CD4-positive, alpha-beta T cell (primary cell): ENCODE results near the gene INSYN2B. TPM values are rescaled to one million over a fixed set of nuclear protein-coding genes. Genes with fewer than 3 reads are reported as not detected.

Experiments used
- ATAC-seq: fragments of 200-7000 bp; cut with Tn5 transposase; one replicate; pipeline ENCODE4 v1.10.0; 2022; ENCODE audit warnings: mild to moderate bottlenecking; ENCODE audit not compliant: poor library complexity
- CTCF ChIA-PET: fragments of 350-600 bp; sonication (Branson Sonifier 250); formaldehyde crosslinking; loops from one replicate; lab custom pipeline; 2021; ENCODE audit warnings: antibody characterized with exemption, inconsistent platforms; lab: Charles Lee
- POLR2A ChIA-PET: fragments of 350-600 bp; sonication (Branson Sonifier 250); formaldehyde crosslinking; loops from one replicate; lab custom pipeline; 2021; ENCODE audit warnings: antibody characterized with exemption, inconsistent platforms; lab: Charles Lee
- DNase-seq, 14 experiments: peaks; one replicate each; pipeline ENCODE4 v3.0.0-alpha.2; 2013 to 2020; ENCODE audit warnings: mixed read lengths in 2 of 14
- H3K27ac ChIP-seq, 2 donors: one replicate each; pipeline versions ENCODE4 v1.5.1 to v1.7.0; 2013; ENCODE audit warnings: low read length in 2 of 2, low read depth in 1 of 2, mild to moderate bottlenecking in 1 of 2
- H3K27me3 ChIP-seq, 2 experiments: 1 replicate in 1 of 2; 2 replicates in 1 of 2; pipeline versions ENCODE4 v1.6.1 to v1.7.0; 2013; ENCODE audit warnings: low read length in 2 of 2, control low read depth in 1 of 2, mild to moderate bottlenecking in 1 of 2, moderate library complexity in 1 of 2; ENCODE audit not compliant: insufficient read depth in 2 of 2, control insufficient read depth in 1 of 2
- H3K36me3 ChIP-seq: one replicate; pipeline ENCODE4 v1.6.1; 2013; ENCODE audit warnings: low read length, control low read depth; ENCODE audit not compliant: insufficient read depth
- H3K4me1 ChIP-seq: one replicate; pipeline ENCODE4 v1.6.1; 2013; ENCODE audit warnings: low read length, control low read depth; ENCODE audit not compliant: insufficient read depth
- H3K4me3 ChIP-seq: one replicate; pipeline ENCODE4 v1.5.1; 2013; ENCODE audit warnings: mild to moderate bottlenecking, low read length, moderate library complexity
- H3K9me3 ChIP-seq, 2 experiments: 1 replicate in 1 of 2; 2 replicates in 1 of 2; pipeline versions ENCODE4 v1.6.1 to v1.7.0; 2013; ENCODE audit warnings: low read length in 2 of 2, mild to moderate bottlenecking in 2 of 2, control low read depth in 1 of 2, moderate library complexity in 1 of 2; ENCODE audit not compliant: control insufficient read depth in 1 of 2, insufficient read depth in 1 of 2
- H3K27ac Mint-ChIP-seq: one replicate; pipeline ENCODE4 v1.8.0; 2020; ENCODE audit warnings: mixed read lengths
- H3K27me3 Mint-ChIP-seq: one replicate; pipeline ENCODE4 v1.8.0; 2021; ENCODE audit warnings: mixed read lengths
- H3K36me3 Mint-ChIP-seq: one replicate; pipeline ENCODE4 v1.8.0; 2021; ENCODE audit warnings: low read depth, mixed read lengths
- H3K4me1 Mint-ChIP-seq: one replicate; pipeline ENCODE4 v1.8.0; 2021; ENCODE audit warnings: low read depth, mixed read lengths
- H3K4me3 Mint-ChIP-seq: one replicate; pipeline ENCODE4 v1.8.0; 2020; ENCODE audit warnings: mild to moderate bottlenecking, mixed read lengths
- H3K9me3 Mint-ChIP-seq: one replicate; pipeline ENCODE4 v1.8.0; 2020; ENCODE audit warnings: mixed read lengths
- intact Hi-C, 2 experiments: fragments of 100-400 bp; cut with DNase I in 1 of 2; cut with micrococcal nuclease in 1 of 2; formaldehyde crosslinking; loops; one replicate each; pipeline versions ENCODE4 v1.15.1 to v1.9.0; 2023 to 2025; cut with DNase I, micrococcal nuclease
- microRNA-seq: library from miRNA; unstranded; fragments of <30 nt; microRNA quantifications from one replicate; pipeline ENCODE4 v1.2.0, GENCODE V29; 2021; ENCODE audit warnings: borderline microRNAs expressed, borderline replicate concordance
- total RNA-seq, 174 experiments: library from RNA in 2 of 174; stranded (reverse) in 2 of 174; gene quantifications; one replicate each; pipeline ENCODE4 v1.2.3 and lab custom pipeline; 2021 to 2026
- TF ChIP-seq, protein P1 (sequence below): fragments of 200-600 bp; IDR thresholded peaks from one replicate; pipeline ENCODE4 v1.8.0; 2022; ENCODE audit warnings: antibody characterized with exemption, mild to moderate bottlenecking

The INSYN2B gene
- total RNA-seq, 2 experiments from 2014 or later: not detected

DNA sequence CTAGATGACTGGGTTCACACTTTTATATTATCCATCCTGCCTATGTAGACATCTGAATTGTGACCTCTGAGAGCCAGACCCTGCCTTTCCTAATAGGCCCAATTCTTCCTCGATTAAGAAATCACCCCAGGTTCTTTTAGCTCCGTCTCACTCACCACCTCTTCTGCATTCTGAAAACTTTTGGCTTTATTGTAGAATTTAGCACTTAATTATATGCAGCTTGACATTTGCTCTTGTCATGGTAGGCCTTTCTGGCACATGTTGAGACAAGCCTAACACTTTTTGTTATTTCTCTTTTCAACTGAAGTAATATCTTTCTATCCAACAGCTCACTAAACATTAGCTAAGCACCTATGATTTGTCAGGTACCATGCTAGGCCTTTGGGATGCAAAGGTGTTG lies 163.3 kb downstream of the INSYN2B start:
- CTCF ChIA-PET: interaction anchor here (0.6 kb wide), 1 partner anchor 18 kb away, joined by 3 read pairs; no protein-coding TSS in a partner anchor
- H3K36me3 ChIP-seq: peaks cover 73% of the 10 kb centered on the region

DNA sequence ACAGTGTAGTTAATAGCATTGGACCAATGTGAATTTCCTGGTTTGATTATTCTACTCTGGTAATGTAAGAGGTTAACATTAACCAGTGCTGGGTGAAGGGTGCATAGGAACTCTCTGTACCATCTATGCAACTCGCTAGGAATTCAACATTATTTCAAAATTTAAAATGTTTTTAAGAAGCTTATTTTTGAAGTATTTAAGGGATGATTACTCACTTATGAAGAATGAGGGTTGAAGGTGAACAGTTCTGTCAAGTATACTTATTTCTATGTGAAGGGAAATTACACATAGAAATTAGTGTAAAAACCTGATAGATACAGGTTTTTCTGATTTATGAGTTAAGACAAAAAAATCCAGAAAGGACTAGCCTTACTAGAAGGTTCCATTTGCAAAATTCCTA lies 165.8 kb downstream of the INSYN2B start:
- no peak for ATAC-seq
- Histone ChIP-seq H3K4me3 (no peak overlapping the region), H3K27ac (no peak overlapping the region), H3K4me1 (no peaks in the 10 kb centered on the region), H3K9me3 (no peaks in the 10 kb centered on the region), H3K36me3 (peaks cover 93% of the 10 kb centered on the region), H3K27me3 (no peaks in the 10 kb centered on the region)
- POLR2A ChIA-PET: no interaction called here
- no peaks in the 10 kb centered on the region for H3K27me3 Mint-ChIP-seq
- TF ChIP-seq, protein P1, sequence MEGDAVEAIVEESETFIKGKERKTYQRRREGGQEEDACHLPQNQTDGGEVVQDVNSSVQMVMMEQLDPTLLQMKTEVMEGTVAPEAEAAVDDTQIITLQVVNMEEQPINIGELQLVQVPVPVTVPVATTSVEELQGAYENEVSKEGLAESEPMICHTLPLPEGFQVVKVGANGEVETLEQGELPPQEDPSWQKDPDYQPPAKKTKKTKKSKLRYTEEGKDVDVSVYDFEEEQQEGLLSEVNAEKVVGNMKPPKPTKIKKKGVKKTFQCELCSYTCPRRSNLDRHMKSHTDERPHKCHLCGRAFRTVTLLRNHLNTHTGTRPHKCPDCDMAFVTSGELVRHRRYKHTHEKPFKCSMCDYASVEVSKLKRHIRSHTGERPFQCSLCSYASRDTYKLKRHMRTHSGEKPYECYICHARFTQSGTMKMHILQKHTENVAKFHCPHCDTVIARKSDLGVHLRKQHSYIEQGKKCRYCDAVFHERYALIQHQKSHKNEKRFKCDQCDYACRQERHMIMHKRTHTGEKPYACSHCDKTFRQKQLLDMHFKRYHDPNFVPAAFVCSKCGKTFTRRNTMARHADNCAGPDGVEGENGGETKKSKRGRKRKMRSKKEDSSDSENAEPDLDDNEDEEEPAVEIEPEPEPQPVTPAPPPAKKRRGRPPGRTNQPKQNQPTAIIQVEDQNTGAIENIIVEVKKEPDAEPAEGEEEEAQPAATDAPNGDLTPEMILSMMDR: no peak
- no peaks in the 10 kb centered on the region for H3K9me3 Mint-ChIP-seq
- H3K36me3 Mint-ChIP-seq: peaks cover 95% of the 10 kb centered on the region
- H3K4me1 Mint-ChIP-seq: peaks cover 2% of the 10 kb centered on the region
- H3K27ac Mint-ChIP-seq: no peak overlapping the region
- CTCF ChIA-PET: no interaction called here
- no peak overlapping the region for H3K4me3 Mint-ChIP-seq
- intact Hi-C loops: no loop called here
- DNase-seq: no peak

More for the DNA sequence above, 163.3 kb downstream of the INSYN2B start:
- ATAC-seq: no peak
- DNase-seq: no peak
- H3K4me3 ChIP-seq: no peak overlapping the region
- TF ChIP-seq, protein P1: no peak
- peaks cover 74% of the 10 kb centered on the region for H3K36me3 Mint-ChIP-seq
- H3K4me1 Mint-ChIP-seq: no peaks in the 10 kb centered on the region
- H3K4me3 Mint-ChIP-seq: no peak overlapping the region
- no peak overlapping the region for H3K27ac ChIP-seq
- H3K9me3 Mint-ChIP-seq: no peaks in the 10 kb centered on the region
- intact Hi-C loops: no loop called here
- no peaks in the 10 kb centered on the region for H3K4me1 ChIP-seq
- POLR2A ChIA-PET: no interaction called here
- H3K27me3 Mint-ChIP-seq: no peaks in the 10 kb centered on the region
- no peaks in the 10 kb centered on the region for H3K9me3 ChIP-seq
- no peaks in the 10 kb centered on the region for H3K27me3 ChIP-seq
- no peak overlapping the region for H3K27ac Mint-ChIP-seq

Small RNA genes within 50 kb of the gene (microRNA-seq; reads per million reads assigned to microRNA genes)
- not detected for gene MIR378E

Other genes with a start within 250 kb of the INSYN2B start
- gene FOXI1, start 125.4 kb upstream of the INSYN2B start, total RNA-seq: under 1 TPM in 1 of 2 experiments, not detected in 1; 0.28 TPM